Measurements from ENCODE around the gene C20orf96. TPM values are rescaled to one million over a fixed set of nuclear protein-coding genes. Genes with fewer than 3 reads are reported as not detected.
"Not testable (repeated sequence)": the region's sequence is repeated elsewhere in the genome, so short reads cannot be mapped to it uniquely, and the experiment has no call there.

C20orf96 gene
- total RNA-seq: 1 to 10 TPM; 7.1 to 7.4 TPM

GRCh38 chr20:290084-290831, at the start of gene C20orf96:
C20orf96 (minus strand) TSS chr20:290750; CDS start chr20:290610, 140 bp downstream.
- ChIA-PET POLR2A (no interaction called here), CTCF (interaction anchor here (1.4 kb wide), 1 partner anchor 41 kb away, joined by 8 read pairs; no protein-coding TSS in a partner anchor)
- no peak within 1 kb of the TSS for H3K27ac Mint-ChIP-seq
- TF ChIP-seq CTCF (IDR thresholded peaks at IDR 0.05): no peak
- no peaks in the 10 kb centered on the region for H3K9me3 Mint-ChIP-seq
- ATAC-seq: peak; percentile 96
- H3K4me3 Mint-ChIP-seq: no peak within 1 kb of the TSS
- H3K36me3 Mint-ChIP-seq (ENCODE audit: low read depth): no peaks in the 10 kb centered on the region
- intact Hi-C loops (cut with micrococcal nuclease): no loop called here
- peaks cover 11% of the 10 kb centered on the region for H3K4me1 Mint-ChIP-seq (ENCODE audit: low read depth)
- H3K27me3 Mint-ChIP-seq: no peaks in the 10 kb centered on the region
- peak; percentile 94 for DNase-seq

- H3K4me3 Mint-ChIP-seq; intact Hi-C loops (cut with micrococcal nuclease); H3K4me1 Mint-ChIP-seq (ENCODE audit: low read depth); ATAC-seq; DNase-seq; H3K36me3 Mint-ChIP-seq (ENCODE audit: low read depth); H3K27ac Mint-ChIP-seq; CTCF ChIA-PET; H3K27me3 Mint-ChIP-seq; H3K9me3 Mint-ChIP-seq; POLR2A ChIA-PET: not testable (repeated sequence)
Observed at GRCh38 chr20:336040-336439, 45.5 kb upstream of the C20orf96 start.

- Mint-ChIP-seq H3K27ac (no peak overlapping the region), H3K27me3 (no peaks in the 10 kb centered on the region), H3K36me3 (ENCODE audit: low read depth) (no peaks in the 10 kb centered on the region), H3K4me3 (no peak overlapping the region), H3K4me1 (ENCODE audit: low read depth) (peaks cover 6% of the 10 kb centered on the region), H3K9me3 (no peaks in the 10 kb centered on the region)
- CTCF ChIA-PET: interaction anchor here (1.1 kb wide), 1 partner anchor 40 kb away, joined by 3 read pairs; no protein-coding TSS in a partner anchor
- DNase-seq (no peak), ATAC-seq (no peak)
- intact Hi-C loops (cut with micrococcal nuclease): loop anchor here (5.0 kb wide), 2 partner anchors 37 to 127 kb away; partner anchors contain the start of gene ZCCHC3
- no peak for TF ChIP-seq CTCF (IDR thresholded peaks at IDR 0.05)
- POLR2A ChIA-PET: interaction anchor here (1.3 kb wide), 1 partner anchor 11 kb away, joined by 4 read pairs; no protein-coding TSS in a partner anchor
Observed at GRCh38 chr20:334578-334977, 44.0 kb upstream of the C20orf96 start.

- TF ChIP-seq CTCF (IDR thresholded peaks at IDR 0.05): peak; percentile 90
- ChIA-PET CTCF (interaction anchor here (0.7 to 4.3 kb wide), 36 partner anchors 9 to 283 kb away, joined by 3 to 45 read pairs (median 6); partner anchors contain the start of genes DEFB129, DEFB132, NRSN2 and TRIB3), POLR2A (interaction anchor here (0.6 to 2.7 kb wide), 7 partner anchors 33 to 758 kb away, joined by 3 to 15 read pairs (median 4); partner anchors contain the start of genes DEFB129, TRIB3 and ZCCHC3)
- H3K36me3 Mint-ChIP-seq (ENCODE audit: low read depth): peaks cover 7% of the 10 kb centered on the region
- H3K4me1 Mint-ChIP-seq (ENCODE audit: low read depth): peaks cover 17% of the 10 kb centered on the region
- no peaks in the 10 kb centered on the region for H3K27me3 Mint-ChIP-seq
- no peak overlapping the region for H3K4me3 Mint-ChIP-seq
- intact Hi-C loops (cut with micrococcal nuclease): loop anchor here (5.0 kb wide), 2 partner anchors 33 to 123 kb away; partner anchors contain the start of gene ZCCHC3
- no peak overlapping the region for H3K27ac Mint-ChIP-seq
- DNase-seq (peak; percentile 76), ATAC-seq (peak; percentile 56)
- no peaks in the 10 kb centered on the region for H3K9me3 Mint-ChIP-seq
Observed at GRCh38 chr20:330233-331149, 39.9 kb upstream of the C20orf96 start.

- Mint-ChIP-seq H3K36me3 (ENCODE audit: low read depth) (peaks cover 7% of the 10 kb centered on the region), H3K9me3 (no peaks in the 10 kb centered on the region), H3K4me1 (ENCODE audit: low read depth) (peaks cover 17% of the 10 kb centered on the region), H3K27me3 (no peaks in the 10 kb centered on the region), H3K27ac (no peak overlapping the region), H3K4me3 (no peak overlapping the region)
- ATAC-seq: no peak
- TF ChIP-seq CTCF (IDR thresholded peaks at IDR 0.05): no peak
- DNase-seq: no peak
- intact Hi-C loops (cut with micrococcal nuclease): loop anchor here (5.0 kb wide), 2 partner anchors 33 to 123 kb away; partner anchors contain the start of gene ZCCHC3
- CTCF ChIA-PET: interaction anchor here (0.7 to 4.3 kb wide), 24 partner anchors 8 to 182 kb away, joined by 3 to 45 read pairs (median 8); partner anchors contain the start of genes DEFB129, DEFB132, NRSN2 and TRIB3
- POLR2A ChIA-PET: interaction anchor here (1.0 to 2.7 kb wide), 3 partner anchors 32 to 213 kb away, joined by 3 to 15 read pairs (median 6); partner anchors contain the start of gene ZCCHC3
Observed at GRCh38 chr20:329851-330232, 39.3 kb upstream of the C20orf96 start.

All from activated CD8-positive, alpha-beta T cell treated with anti-CD3 and anti-CD28 coated beads for 36 hours (primary cell).